NB4 (cell line): ENCODE measurements around the gene MPP2.

Experiments
- CTCF ChIP-seq: IDR thresholded peaks from one replicate; pipeline ENCODE4 v1.5.1; 2012; ENCODE audit warnings: low read depth, low read length
- MAX ChIP-seq: IDR thresholded peaks from 2 replicates; pipeline ENCODE4 v1.6.1; 2011; ENCODE audit warnings: low read depth, low read length
- POLR2A ChIP-seq: IDR thresholded peaks from 2 replicates; pipeline ENCODE4 v1.6.1; 2011; ENCODE audit warnings: mild to moderate bottlenecking; ENCODE audit not compliant: insufficient read length; ENCODE audit errors: extremely low read depth

GRCh38 chr17:43873815-43874214 lies 33.5 kb downstream of the MPP2 start:
- no peak for TF ChIP-seq CTCF
- no peak for TF ChIP-seq POLR2A
- no peak for TF ChIP-seq MAX
